Astrocyte of the spinal cord (primary cell): ENCODE results near the gene ELMO1.

ENCODE experiments used
- DNase-seq: peaks from one replicate; pipeline ENCODE4 v3.0.0; 2011; ENCODE audit warnings: low read depth, low spot score
- H3K4me3 ChIP-seq: 2 replicates; pipeline ENCODE4 v1.5.1; 2011; ENCODE audit warnings: low read depth, mild to moderate bottlenecking, low read length, moderate library complexity
- CTCF ChIP-seq: IDR thresholded peaks from 2 replicates; pipeline ENCODE4 v1.5.1; 2012; ENCODE audit warnings: low read depth, mild to moderate bottlenecking, low read length, inconsistent platforms
- in situ Hi-C: cut with HindIII; loops from 2 replicates; pipeline ENCODE4 v1.10.0; 2017; ENCODE audit warnings: low sequenced_read_pairs

Gene ELMO1

GRCh38 chr7:37273891-37274290 is 174.8 kb downstream of the ELMO1 start:
- DNase-seq, result no peak
- TF ChIP-seq CTCF, result no peak
- in situ Hi-C loops, result no loop called here
- no peak overlapping the region for H3K4me3 ChIP-seq

DNA sequence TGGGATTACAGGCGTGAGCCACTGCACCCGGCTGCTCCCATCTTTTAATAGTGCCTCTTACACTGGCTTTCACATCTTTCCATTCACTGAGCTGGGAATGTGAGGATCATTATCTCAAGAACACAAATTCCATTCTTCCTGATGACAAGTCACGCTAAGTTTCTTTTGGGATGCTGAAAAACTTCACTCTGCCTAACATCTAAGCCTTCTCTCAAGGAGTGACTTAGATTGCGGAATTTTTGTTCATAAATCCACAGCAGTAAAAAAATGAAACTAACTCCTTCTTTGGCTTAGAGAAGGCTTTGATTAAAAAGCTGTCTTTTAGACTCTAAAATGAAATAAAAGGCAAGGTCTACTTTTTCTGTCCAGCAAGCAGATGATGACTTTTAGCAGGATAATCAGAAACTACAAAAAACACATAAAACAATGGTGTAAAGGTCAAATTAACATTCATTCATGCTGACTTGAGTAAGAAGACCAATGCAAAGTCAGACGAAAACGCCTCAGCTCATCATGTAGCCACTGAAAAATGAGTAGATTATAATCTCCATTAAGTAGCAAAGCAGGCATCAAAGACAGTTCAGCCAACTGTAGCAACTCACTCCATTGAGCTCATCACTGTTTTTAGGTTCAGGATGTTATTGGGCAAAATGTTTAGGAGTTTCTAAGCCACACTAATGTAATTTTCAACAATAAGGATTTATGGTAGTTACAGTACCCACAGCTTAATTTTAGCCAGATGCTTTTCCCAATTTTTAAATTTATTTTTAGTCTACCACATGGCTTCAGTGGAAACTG is 178.8 kb downstream of the ELMO1 start:
- in situ Hi-C loops, result no loop called here

DNA sequence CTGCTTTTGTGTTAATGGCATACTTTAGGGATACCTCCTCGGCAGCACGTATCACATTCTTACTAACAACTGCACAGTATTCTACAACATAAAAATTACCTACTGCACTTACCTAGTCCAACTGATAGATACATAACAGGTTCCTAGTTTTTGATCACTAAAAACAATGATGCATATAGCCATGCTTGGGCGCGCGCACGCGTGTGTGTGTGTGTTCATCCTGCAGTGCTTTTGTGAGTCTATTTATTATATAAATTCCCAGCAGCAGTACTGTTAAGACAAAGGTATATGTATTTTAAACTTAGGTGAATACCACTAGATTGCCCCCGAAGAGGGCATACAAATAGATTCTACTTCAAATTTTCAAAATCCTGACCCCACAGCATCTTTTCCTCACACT is 181.4 kb downstream of the ELMO1 start:
- in situ Hi-C loops, result no loop called here
- DNase-seq, result no peak
- TF ChIP-seq CTCF, result no peak
- H3K4me3 ChIP-seq, result no peak overlapping the region

More for the DNA sequence above, 178.8 kb downstream of the ELMO1 start:
- no peak for TF ChIP-seq CTCF
- no peak for DNase-seq
- H3K4me3 ChIP-seq, result no peak overlapping the region

- in situ Hi-C loops, result no loop called here
- H3K4me3 ChIP-seq, result no peak overlapping the region
Measured at GRCh38 chr7:37265876-37266275, 182.8 kb downstream of the ELMO1 start.

GRCh38 chr7:37265006-37265405 is 183.7 kb downstream of the ELMO1 start:
- no peak for DNase-seq
- H3K4me3 ChIP-seq, result no peak overlapping the region
- no peak for TF ChIP-seq CTCF
- in situ Hi-C loops, result no loop called here

More at GRCh38 chr7:37265876-37266275, 182.8 kb downstream of the ELMO1 start:
- DNase-seq, result no peak
- no peak for TF ChIP-seq CTCF

- no peak for DNase-seq
- H3K4me3 ChIP-seq, result no peak overlapping the region
- TF ChIP-seq CTCF, result no peak
- in situ Hi-C loops, result no loop called here
Measured at GRCh38 chr7:37262181-37262580, 186.5 kb downstream of the ELMO1 start.
